Left lung (tissue), 10 donors: ENCODE measurements around the gene TMEM91. TPM values are rescaled to one million over a fixed set of nuclear protein-coding genes. Genes with fewer than 3 reads are reported as not detected.
"Not testable (repeated sequence)": the region's sequence is repeated elsewhere in the genome, so short reads cannot be mapped to it uniquely, and the experiment has no call there.

Experiments used
- ATAC-seq: fragments of 200-7000 bp; cut with Tn5 transposase; one replicate; pipeline ENCODE4 v1.9.1; 2020; ENCODE audit warnings: moderate library complexity
- DNase-seq, 4 donors: peaks; one replicate each; pipeline ENCODE4 v3.0.0-alpha.2; 2013 to 2020
- H3K27ac ChIP-seq, 2 donors: fragments of 200-600 bp; sonication (generic) in 1 of 2; one replicate each; pipeline versions ENCODE4 v1.5.0 to v1.8.0; 2020 to 2021
- H3K27me3 ChIP-seq, 2 donors: fragments of 200-600 bp; sonication (generic) in 1 of 2; one replicate each; pipeline versions ENCODE4 v1.5.0 to v1.8.0; 2020 to 2021
- H3K36me3 ChIP-seq, 2 donors: fragments of 200-600 bp; sonication (generic) in 1 of 2; one replicate each; pipeline versions ENCODE4 v1.5.0 to v1.8.0; 2020 to 2021
- H3K4me1 ChIP-seq, 2 donors: fragments of 200-600 bp; one replicate each; pipeline ENCODE4 v1.8.0; 2021
- H3K4me3 ChIP-seq, 2 donors: fragments of 200-600 bp; sonication (generic) in 1 of 2; one replicate each; pipeline versions ENCODE4 v1.5.0 to v1.8.0; 2020 to 2021; ENCODE audit warnings: mild to moderate bottlenecking in 1 of 2
- H3K9me3 ChIP-seq, 2 donors: fragments of 200-600 bp; sonication (generic) in 1 of 2; one replicate each; pipeline versions ENCODE4 v1.5.0 to v1.8.0; 2020 to 2021
- intact Hi-C, 2 donors: fragments of 100-400 bp; cut with DNase I; formaldehyde crosslinking; loops; one replicate each; pipeline versions ENCODE4 v1.11.2 to v1.14.2; 2022
- polyA plus RNA-seq, 6 donors: library from polyadenylated mRNA; unstranded; fragments of 120-200 nt; gene quantifications; one replicate each; pipeline ENCODE4 v1.2.1, GENCODE V29; 2013; ENCODE audit not compliant: insufficient read length in 6 of 6
- total RNA-seq, 2 donors: library from RNA; stranded (reverse); fragmentation: NEBNext Ultra II Directional; extraction: Animal tissue kit (Norgen Biotek cat#: 25700); gene quantifications; one replicate each; pipeline ENCODE4 v1.2.1, GENCODE V29; 2021
- TF ChIP-seq, protein P1 (sequence below), 2 donors: fragments of 200-600 bp; sonication (generic) in 1 of 2; IDR thresholded peaks; one replicate each; pipeline versions ENCODE4 v1.5.0 to v1.8.0; 2021; ENCODE audit warnings: antibody characterized with exemption in 2 of 2
- donor health status: DM: no; HTN: yes; CAD: no.
- donor health status: DM: no; HTN: no; CAD: no.

TMEM91 gene
- total and polyA plus RNA-seq, 8 donors: 10.1 to 22.0 (median 17.1) TPM

GRCh38 chr19:41371541-41371940 is 4.8 kb upstream of the TMEM91 start:
- no peaks in the 10 kb centered on the region for H3K36me3 ChIP-seq
- TF ChIP-seq, protein P1, sequence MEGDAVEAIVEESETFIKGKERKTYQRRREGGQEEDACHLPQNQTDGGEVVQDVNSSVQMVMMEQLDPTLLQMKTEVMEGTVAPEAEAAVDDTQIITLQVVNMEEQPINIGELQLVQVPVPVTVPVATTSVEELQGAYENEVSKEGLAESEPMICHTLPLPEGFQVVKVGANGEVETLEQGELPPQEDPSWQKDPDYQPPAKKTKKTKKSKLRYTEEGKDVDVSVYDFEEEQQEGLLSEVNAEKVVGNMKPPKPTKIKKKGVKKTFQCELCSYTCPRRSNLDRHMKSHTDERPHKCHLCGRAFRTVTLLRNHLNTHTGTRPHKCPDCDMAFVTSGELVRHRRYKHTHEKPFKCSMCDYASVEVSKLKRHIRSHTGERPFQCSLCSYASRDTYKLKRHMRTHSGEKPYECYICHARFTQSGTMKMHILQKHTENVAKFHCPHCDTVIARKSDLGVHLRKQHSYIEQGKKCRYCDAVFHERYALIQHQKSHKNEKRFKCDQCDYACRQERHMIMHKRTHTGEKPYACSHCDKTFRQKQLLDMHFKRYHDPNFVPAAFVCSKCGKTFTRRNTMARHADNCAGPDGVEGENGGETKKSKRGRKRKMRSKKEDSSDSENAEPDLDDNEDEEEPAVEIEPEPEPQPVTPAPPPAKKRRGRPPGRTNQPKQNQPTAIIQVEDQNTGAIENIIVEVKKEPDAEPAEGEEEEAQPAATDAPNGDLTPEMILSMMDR (IDR thresholded peaks at IDR 0.05): no peak
- H3K4me1 ChIP-seq: peaks cover 9 to 56% of the 10 kb centered on the region in 2 donors
- intact Hi-C loops: no loop called here
- no peaks in the 10 kb centered on the region for H3K9me3 ChIP-seq
- H3K4me3 ChIP-seq: no peak overlapping the region
- ATAC-seq: no peak
- no peak for DNase-seq
- no peak overlapping the region for H3K27ac ChIP-seq
- H3K27me3 ChIP-seq: no peaks in the 10 kb centered on the region

DNA sequence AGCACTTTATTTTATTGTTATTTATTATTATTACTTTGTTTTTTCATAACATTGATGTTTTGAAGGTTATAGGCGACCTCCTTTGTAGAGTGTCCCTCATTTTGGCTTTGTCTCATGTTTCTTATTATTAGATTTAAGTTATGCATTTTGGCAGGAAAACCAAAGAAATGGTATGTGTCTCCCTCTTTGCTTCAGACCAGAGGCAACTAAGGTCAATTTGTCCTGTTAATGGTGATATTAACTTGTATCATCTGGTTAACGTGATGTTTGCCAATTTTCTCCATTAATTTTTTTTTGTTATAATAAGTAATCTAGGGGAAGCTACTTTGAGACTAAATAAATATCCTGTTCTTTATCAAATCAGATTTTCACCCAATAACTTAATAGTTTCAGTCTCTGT is 3.8 kb upstream of the TMEM91 start:
- Histone ChIP-seq H3K9me3 (no peaks in the 10 kb centered on the region), H3K4me3 (no peak overlapping the region), H3K27me3 (no peaks in the 10 kb centered on the region), H3K4me1 (peaks cover 5 to 58% of the 10 kb centered on the region in 2 donors), H3K36me3 (no peaks in the 10 kb centered on the region), H3K27ac (no peak overlapping the region)
- TF ChIP-seq, protein P1 (IDR thresholded peaks at IDR 0.05): no peak
- ATAC-seq (no peak), DNase-seq (no peak)
- intact Hi-C loops: no loop called here

DNA sequence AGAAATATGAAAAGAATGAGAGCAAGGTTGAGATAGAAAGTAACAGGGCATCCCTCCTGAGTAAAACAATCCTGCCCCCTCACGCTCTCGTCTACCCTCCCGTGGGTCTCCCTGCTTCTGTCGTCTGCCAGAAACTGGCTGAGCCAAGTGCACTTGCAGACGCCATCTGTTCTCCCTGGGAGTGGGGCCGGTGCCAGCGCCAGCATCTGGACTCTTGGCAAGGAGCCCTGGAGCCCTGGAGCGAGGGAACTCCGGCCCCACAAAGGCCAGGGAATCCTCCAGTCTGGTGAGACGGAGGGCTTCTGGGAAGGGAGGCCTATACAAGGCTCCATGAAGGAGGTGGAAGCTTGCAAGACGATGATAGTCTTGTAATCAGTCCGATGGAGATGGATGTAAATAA is 2.3 kb upstream of the TMEM91 start:
- peak; percentile 40 for ATAC-seq
- intact Hi-C loops: no loop called here
- peak; percentile 42 to 92 (median 82) for DNase-seq
- no peaks in the 10 kb centered on the region for H3K27me3 ChIP-seq
- H3K27ac ChIP-seq: no peak overlapping the region
- no peaks in the 10 kb centered on the region for H3K36me3 ChIP-seq
- H3K4me1 ChIP-seq: peaks cover 3 to 58% of the 10 kb centered on the region in 2 donors
- H3K4me3 ChIP-seq: no peak overlapping the region
- TF ChIP-seq, protein P1 (IDR thresholded peaks at IDR 0.05): no peak
- H3K9me3 ChIP-seq: no peaks in the 10 kb centered on the region

DNA sequence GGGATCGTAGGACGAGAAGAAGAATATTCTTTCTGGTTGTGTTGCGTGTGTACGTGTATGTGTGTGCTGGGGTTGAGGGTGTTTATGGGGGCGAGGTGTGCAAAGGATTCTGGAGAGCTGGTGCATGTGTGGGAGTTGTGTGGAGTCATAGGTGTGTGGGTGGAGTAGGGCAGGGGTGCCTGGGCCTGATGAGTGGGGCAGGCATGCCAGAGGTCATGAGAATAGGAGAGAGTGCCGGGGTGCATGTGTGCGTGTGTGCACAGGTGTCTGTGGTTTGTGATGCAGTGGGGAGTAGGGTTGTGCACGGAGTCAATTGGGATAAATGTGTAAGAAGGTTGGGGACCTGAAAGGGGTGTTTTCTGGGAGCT is 649 bp downstream of the TMEM91 start:
- ATAC-seq (peak; percentile 42), DNase-seq (peak in 1 of 4 donors; percentile 44)
- Histone ChIP-seq H3K27me3 (no peaks in the 10 kb centered on the region), H3K9me3 (no peaks in the 10 kb centered on the region), H3K4me3 (peak overlapping the region; percentile 54 to 72), H3K36me3 (peaks cover 0 to 3% of the 10 kb centered on the region in 2 donors), H3K27ac (peak overlapping the region in 1 of 2 donors; percentile 83), H3K4me1 (peaks cover 3 to 62% of the 10 kb centered on the region in 2 donors)
- TF ChIP-seq, protein P1 (IDR thresholded peaks at IDR 0.05): no peak
- intact Hi-C loops: no loop called here

DNA sequence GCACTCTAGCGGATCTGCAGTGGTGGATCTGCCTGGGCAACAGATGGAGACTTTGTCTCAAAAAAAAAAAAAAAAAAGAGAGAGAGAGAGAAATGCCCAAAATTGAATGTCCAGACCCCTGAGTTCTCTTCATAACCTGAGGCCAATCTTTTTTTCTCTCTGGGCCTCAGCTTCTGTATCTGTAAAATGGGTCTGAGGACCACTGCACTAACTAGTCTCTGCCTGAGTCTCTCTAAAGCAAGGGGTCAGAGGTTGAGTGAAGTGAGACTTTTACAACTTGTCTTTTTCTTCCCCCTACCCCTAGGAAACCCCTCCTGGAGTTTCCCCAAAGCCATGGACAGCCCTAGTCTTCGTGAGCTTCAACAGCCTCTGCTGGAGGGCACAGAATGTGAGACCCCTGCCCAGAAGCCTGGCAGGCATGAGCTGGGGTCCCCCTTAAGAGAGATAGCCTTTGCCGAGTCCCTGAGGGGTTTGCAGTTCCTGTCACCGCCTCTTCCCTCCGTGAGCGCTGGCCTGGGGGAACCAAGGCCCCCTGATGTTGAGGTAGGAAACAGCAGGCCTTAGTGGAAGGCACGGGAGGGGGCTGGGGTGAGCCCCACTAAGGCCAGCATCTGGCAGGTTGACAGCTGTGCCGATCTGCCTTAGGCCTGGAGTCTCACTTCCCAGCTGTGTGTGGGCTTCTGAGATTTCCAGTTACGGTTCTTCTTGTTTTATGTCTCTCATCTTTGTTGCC is 1.8 kb downstream of the TMEM91 start:
- intact Hi-C loops: no loop called here
- peak overlapping the region in 1 of 2 donors; percentile 50 for H3K27ac ChIP-seq
- no peak overlapping the region for H3K4me3 ChIP-seq
- H3K27me3 ChIP-seq: no peaks in the 10 kb centered on the region
- H3K9me3 ChIP-seq: no peaks in the 10 kb centered on the region
- H3K4me1 ChIP-seq: peaks cover 3 to 62% of the 10 kb centered on the region in 2 donors
- TF ChIP-seq, protein P1 (IDR thresholded peaks at IDR 0.05): no peak
- peaks cover 0 to 13% of the 10 kb centered on the region in 2 donors for H3K36me3 ChIP-seq
- ATAC-seq (no peak), DNase-seq (peak in 1 of 4 donors; percentile 71)

DNA sequence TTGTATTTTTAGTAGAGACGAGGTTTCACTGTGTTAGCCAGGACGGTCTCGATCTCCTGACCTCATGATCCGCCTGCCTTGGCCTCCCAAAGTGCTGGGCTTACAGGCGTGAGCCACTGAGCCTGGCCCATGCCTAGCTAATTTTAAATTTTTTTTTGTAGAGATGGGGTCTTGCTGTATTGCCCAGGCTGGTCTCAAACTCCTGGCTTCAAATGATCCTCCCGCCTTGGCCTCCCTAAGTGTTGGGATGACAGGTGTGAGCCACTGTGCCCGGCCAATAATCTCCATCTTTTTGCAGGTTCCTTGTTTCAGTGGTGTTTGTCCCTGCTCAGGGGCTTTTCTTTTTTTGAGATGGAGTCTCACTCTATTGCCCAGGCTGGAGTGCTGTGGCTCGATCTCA is 5.2 kb downstream of the TMEM91 start:
- H3K9me3 ChIP-seq, DNase-seq, H3K27ac ChIP-seq, intact Hi-C loops, H3K27me3 ChIP-seq, H3K4me3 ChIP-seq, ATAC-seq: not testable (repeated sequence)
- Histone ChIP-seq H3K36me3 (peaks cover 0 to 33% of the 10 kb centered on the region in 2 donors), H3K4me1 (peaks cover 0 to 41% of the 10 kb centered on the region in 2 donors)
